Astrocyte (in vitro differentiated cells and primary cell): ENCODE measurements around the gene HOXD13. TPM values are rescaled to one million over a fixed set of nuclear protein-coding genes. Genes with fewer than 3 reads are reported as not detected.

Experiments
- DNase-seq: peaks from one replicate; pipeline ENCODE4 v3.0.0-alpha.2; 2010; ENCODE audit warnings: low read depth
- FAIRE-seq: peaks from 2 replicates; lab custom pipeline; 2011; peaks lifted over from hg19 to GRCh38; lab: Jason Lieb, UNC
- H2AFZ ChIP-seq: 2 replicates; pipeline ENCODE4 v1.6.0; 2012; ENCODE audit warnings: low read depth, low read length, inconsistent platforms
- H3K27ac ChIP-seq: 2 replicates; pipeline ENCODE4 v1.5.1; 2011; ENCODE audit warnings: low read depth, low read length, inconsistent platforms
- H3K27me3 ChIP-seq: 2 replicates; pipeline ENCODE4 v1.6.0; 2011; ENCODE audit warnings: low read length, inconsistent platforms; ENCODE audit not compliant: insufficient read depth
- H3K36me3 ChIP-seq: 2 replicates; pipeline ENCODE4 v1.5.1; 2011; ENCODE audit warnings: low read length, inconsistent platforms; ENCODE audit not compliant: insufficient read depth
- H3K4me1 ChIP-seq: 2 replicates; pipeline ENCODE4 v1.5.1; 2011; ENCODE audit warnings: low read length, inconsistent platforms; ENCODE audit not compliant: insufficient read depth
- H3K4me2 ChIP-seq: 2 replicates; pipeline ENCODE4 v1.6.0; 2012; ENCODE audit warnings: low read length, inconsistent platforms
- H3K4me3 ChIP-seq: 2 replicates; pipeline ENCODE4 v1.5.1; 2011; ENCODE audit warnings: low read depth, mild to moderate bottlenecking, low read length, inconsistent platforms; ENCODE audit not compliant: insufficient read depth
- H3K79me2 ChIP-seq: 2 replicates; pipeline ENCODE4 v1.6.0; 2012; ENCODE audit warnings: mild to moderate bottlenecking, low read length, inconsistent platforms; ENCODE audit not compliant: insufficient read depth
- H3K9ac ChIP-seq: 2 replicates; pipeline ENCODE4 v1.6.0; 2012; ENCODE audit warnings: mild to moderate bottlenecking, low read length, inconsistent platforms
- H3K9me3 ChIP-seq: 2 replicates; pipeline ENCODE4 v1.5.1; 2012; ENCODE audit warnings: low read depth, mild to moderate bottlenecking, low read length, inconsistent platforms; ENCODE audit not compliant: insufficient read depth
- H4K20me1 ChIP-seq: 2 replicates; pipeline ENCODE4 v1.6.0; 2012; ENCODE audit warnings: low read length, inconsistent platforms; ENCODE audit not compliant: insufficient read depth
- H3K27ac Mint-ChIP-seq: one replicate; pipeline ENCODE4 v1.8.0; 2021; ENCODE audit warnings: mild to moderate bottlenecking, mixed read lengths; ENCODE audit not compliant: unreplicated experiment
- H3K27me3 Mint-ChIP-seq: one replicate; pipeline ENCODE4 v1.8.0; 2021; ENCODE audit warnings: low read depth, mixed read lengths; ENCODE audit not compliant: unreplicated experiment
- H3K36me3 Mint-ChIP-seq: one replicate; pipeline ENCODE4 v1.8.0; 2021; ENCODE audit warnings: low read depth, mixed read lengths; ENCODE audit not compliant: unreplicated experiment
- H3K4me1 Mint-ChIP-seq: one replicate; pipeline ENCODE4 v1.8.0; 2021; ENCODE audit warnings: low read depth, mixed read lengths; ENCODE audit not compliant: unreplicated experiment
- H3K4me3 Mint-ChIP-seq: one replicate; pipeline ENCODE4 v1.8.0; 2021; ENCODE audit warnings: mild to moderate bottlenecking, moderate library complexity, mixed read lengths; ENCODE audit not compliant: unreplicated experiment
- H3K9me3 Mint-ChIP-seq: one replicate; pipeline ENCODE4 v1.8.0; 2021; ENCODE audit warnings: mild to moderate bottlenecking, mixed read lengths; ENCODE audit not compliant: unreplicated experiment
- CTCF ChIP-seq: IDR thresholded peaks from 2 replicates; pipeline ENCODE4 v1.5.1; 2011; ENCODE audit warnings: low read depth, mild to moderate bottlenecking, inconsistent platforms, low read length, moderate library complexity; ENCODE audit not compliant: insufficient read depth
- EZH2 ChIP-seq: IDR thresholded peaks from 2 replicates; pipeline ENCODE4 v1.6.1; 2012; ENCODE audit warnings: mild to moderate bottlenecking, low read length, inconsistent platforms; ENCODE audit not compliant: insufficient read depth
- total RNA-seq: library from RNA; stranded (reverse); gene quantifications from 2 replicates; pipeline ENCODE4 v1.2.1, GENCODE V29; 2021

HOXD13 gene
- total RNA-seq, 1 donor from 2014 or later, result not detected

DNA sequence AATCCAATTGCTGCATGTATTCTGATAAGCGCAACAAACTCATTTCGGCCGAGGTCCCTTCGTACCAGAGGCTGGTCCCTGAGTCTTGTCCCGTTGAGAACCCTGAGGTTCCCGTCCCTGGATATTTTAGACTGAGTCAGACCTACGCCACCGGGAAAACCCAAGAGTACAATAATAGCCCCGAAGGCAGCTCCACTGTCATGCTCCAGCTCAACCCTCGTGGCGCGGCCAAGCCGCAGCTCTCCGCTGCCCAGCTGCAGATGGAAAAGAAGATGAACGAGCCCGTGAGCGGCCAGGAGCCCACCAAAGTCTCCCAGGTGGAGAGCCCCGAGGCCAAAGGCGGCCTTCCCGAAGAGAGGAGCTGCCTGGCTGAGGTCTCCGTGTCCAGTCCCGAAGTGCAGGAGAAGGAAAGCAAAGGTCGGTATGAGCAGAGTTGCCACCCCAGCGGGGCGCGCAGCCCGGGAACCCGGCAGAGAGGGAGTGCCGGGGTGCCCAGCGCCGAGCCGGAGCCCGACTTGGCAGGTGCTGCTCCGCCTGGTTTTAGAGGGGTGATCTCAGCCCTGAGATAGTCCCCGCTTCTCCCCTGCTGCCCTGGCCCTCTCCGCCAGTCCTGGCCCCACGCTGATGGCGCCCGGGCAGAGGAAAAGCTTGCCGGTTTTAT lies 24.8 kb downstream of the HOXD13 start:
- H3K36me3 Mint-ChIP-seq, result peaks cover 5% of the 10 kb centered on the region
- H3K4me1 ChIP-seq, result no peaks in the 10 kb centered on the region
- H3K4me1 Mint-ChIP-seq, result no peaks in the 10 kb centered on the region
- FAIRE-seq (no peak), DNase-seq (no peak)
- H3K27me3 Mint-ChIP-seq, result peaks cover 83% of the 10 kb centered on the region
- peaks cover 36% of the 10 kb centered on the region for H3K9me3 Mint-ChIP-seq
- H3K9ac ChIP-seq, result no peak overlapping the region
- no peaks in the 10 kb centered on the region for H3K36me3 ChIP-seq
- H3K4me3 ChIP-seq, result no peak overlapping the region
- no peak overlapping the region for H2AFZ ChIP-seq
- H3K27ac ChIP-seq, result no peak overlapping the region
- peaks cover 9% of the 10 kb centered on the region for H3K9me3 ChIP-seq
- no peak overlapping the region for H3K4me2 ChIP-seq
- no peaks in the 10 kb centered on the region for H4K20me1 ChIP-seq
- peak; percentile 86 for TF ChIP-seq EZH2
- TF ChIP-seq CTCF, result no peak
- peak overlapping the region; percentile 84 for H3K27ac Mint-ChIP-seq
- H3K27me3 ChIP-seq, result peaks cover 99% of the 10 kb centered on the region
- H3K79me2 ChIP-seq, result no peaks in the 10 kb centered on the region
- H3K4me3 Mint-ChIP-seq, result no peak overlapping the region

- H3K27me3 ChIP-seq, result peaks cover 99% of the 10 kb centered on the region
- H3K27ac Mint-ChIP-seq, result no peak overlapping the region
- peaks cover 9% of the 10 kb centered on the region for H3K9me3 ChIP-seq
- H3K79me2 ChIP-seq, result no peaks in the 10 kb centered on the region
- no peak for DNase-seq
- peaks cover 4% of the 10 kb centered on the region for H3K4me1 ChIP-seq
- H3K4me2 ChIP-seq, result no peak overlapping the region
- H3K4me1 Mint-ChIP-seq, result no peaks in the 10 kb centered on the region
- H2AFZ ChIP-seq, result no peak overlapping the region
- no peak overlapping the region for H3K4me3 ChIP-seq
- TF ChIP-seq CTCF (no peak), EZH2 (peak; percentile 58)
- H4K20me1 ChIP-seq, result no peaks in the 10 kb centered on the region
- no peak overlapping the region for H3K4me3 Mint-ChIP-seq
- peaks cover 81% of the 10 kb centered on the region for H3K27me3 Mint-ChIP-seq
- H3K27ac ChIP-seq, result no peak overlapping the region
- peaks cover 36% of the 10 kb centered on the region for H3K9me3 Mint-ChIP-seq
- peaks cover 5% of the 10 kb centered on the region for H3K36me3 Mint-ChIP-seq
- H3K9ac ChIP-seq, result no peak overlapping the region
- FAIRE-seq, result no peak
- no peaks in the 10 kb centered on the region for H3K36me3 ChIP-seq
Measured at GRCh38 chr2:176117823-176118371, 25.4 kb downstream of the HOXD13 start.
